Tongue (tissue), 2 donors: ENCODE data around the gene OR4N5. TPM values are rescaled to one million over a fixed set of nuclear protein-coding genes. Genes with fewer than 3 reads are reported as not detected.

Source experiments
- small RNA-seq: library from RNA; depleted of rRNA; stranded (forward); fragments of <200 nt; gene quantifications from one replicate; pipeline ENCODE3, GENCODE V24; 2014; ENCODE audit warnings: low replicate concordance
- total RNA-seq: library from RNA; depleted of rRNA; stranded (reverse); fragments of >200 nt; gene quantifications from one replicate; pipeline ENCODE4 v1.2.3, GENCODE V29; 2014

The OR4N5 gene
- total RNA-seq, 1 donor from 2014 or later, result not detected

Small RNAs within 50 kb of the gene (small RNA-seq; reads per million reads assigned to genes)
- gene GTF2IP22, result not detected
- gene RNA5SP380, result not detected

Other genes with a start within 250 kb of the OR4N5 start
- gene OR4K5, start 218.2 kb upstream of the OR4N5 start, total RNA-seq, result not detected
- not detected for gene OR4K1, start 207.9 kb upstream of the OR4N5 start, total RNA-seq
- gene OR4K15, start 163.2 kb upstream of the OR4N5 start, total RNA-seq, result not detected
- gene OR4Q2, start 136.7 kb upstream of the OR4N5 start, total RNA-seq, result not detected
- gene OR4K14, start 119.5 kb upstream of the OR4N5 start, total RNA-seq, result not detected
- not detected for gene OR4K13, start 102.8 kb upstream of the OR4N5 start, total RNA-seq
- gene OR4L1, start 78.8 kb upstream of the OR4N5 start, total RNA-seq, result not detected
- not detected for gene OR4K17, start 28.1 kb upstream of the OR4N5 start, total RNA-seq
- gene OR11G2, start 52.1 kb downstream of the OR4N5 start, total RNA-seq, result not detected
- gene OR11H6, start 84.9 kb downstream of the OR4N5 start, total RNA-seq, result not detected
- not detected for gene OR11H7, start 90.2 kb downstream of the OR4N5 start, total RNA-seq
- gene OR11H4, start 100.5 kb downstream of the OR4N5 start, total RNA-seq, result not detected
- 23.3 TPM for gene TTC5, start 167.1 kb downstream of the OR4N5 start, total RNA-seq
- 72.5 TPM for gene CCNB1IP1, start 194.5 kb downstream of the OR4N5 start, total RNA-seq
- 14.2 TPM for gene PARP2, start 204.8 kb downstream of the OR4N5 start, total RNA-seq